SK-N-SH (cell line): ENCODE data around the gene IARS2. TPM values are rescaled to one million over a fixed set of nuclear protein-coding genes. Genes with fewer than 3 reads are reported as not detected.

Source experiments
- CTCF ChIA-PET: fragments of 300-600, 350-600 bp; formaldehyde crosslinking; extraction: SDS; loops from one replicate; lab custom pipeline; 2021; lab: Yijun Ruan, JAX
- POLR2A ChIA-PET: fragments of 350-600 bp; sonication (Branson Sonifier 250); formaldehyde crosslinking; extraction: SDS; loops from one replicate; lab custom pipeline; 2020; ENCODE audit warnings: antibody characterized with exemption, inconsistent platforms; lab: Yijun Ruan, JAX
- DNase-seq: peaks from one replicate; pipeline ENCODE4 v3.0.0; 2012
- H2AFZ ChIP-seq: fragments of 200-600 bp; sonication (generic); 2 replicates; pipeline ENCODE4 v1.8.1; 2016; ENCODE audit warnings: antibody characterized with exemption, mild to moderate bottlenecking, low read depth
- H3F3A ChIP-seq: fragments of 200-600 bp; sonication (generic); replicated peaks from 2 replicates; pipeline ENCODE3; 2016; ENCODE audit warnings: antibody characterized with exemption, mild to moderate bottlenecking; ENCODE audit not compliant: insufficient read depth
- H3K27ac ChIP-seq, 2 experiments: fragments of 200-500 bp in 1 of 2; fragments of 200-600 bp in 1 of 2; sonication (Bioruptor generic) in 1 of 2; sonication (generic), shearing (Covaris generic) in 1 of 2; 2 replicates each; pipeline versions ENCODE4 v1.5.1 to v1.6.1; 2014 to 2016; ENCODE audit warnings: low read depth in 2 of 2, inconsistent platforms in 1 of 2, low read length in 1 of 2, mild to moderate bottlenecking in 1 of 2, mixed read lengths in 1 of 2
- H3K27me3 ChIP-seq: fragments of 200-600 bp; sonication (generic), shearing (Covaris generic); 2 replicates; pipeline ENCODE4 v1.6.1; 2016; ENCODE audit warnings: mixed run types; ENCODE audit not compliant: insufficient read depth
- H3K36me3 ChIP-seq, 2 experiments: fragments of 200-500 bp in 1 of 2; fragments of 200-600 bp in 1 of 2; sonication (Bioruptor generic) in 1 of 2; sonication (generic) in 1 of 2; replicated peaks in 1 of 2; 2 replicates each; pipeline versions ENCODE3 to v1.5.1; 2014 to 2016; ENCODE audit warnings: low read length in 1 of 2, mild to moderate bottlenecking in 1 of 2; ENCODE audit not compliant: insufficient read depth in 2 of 2, control insufficient read depth in 1 of 2
- H3K4me1 ChIP-seq, 2 experiments: fragments of 200-500 bp in 1 of 2; fragments of 200-600 bp in 1 of 2; sonication (Bioruptor generic) in 1 of 2; sonication (generic), shearing (Covaris generic) in 1 of 2; 2 replicates each; pipeline versions ENCODE4 v1.5.1 to v1.6.1; 2014 to 2016; ENCODE audit warnings: low read depth in 1 of 2, low read length in 1 of 2, mixed run types in 1 of 2; ENCODE audit not compliant: insufficient read depth in 2 of 2, control insufficient read depth in 1 of 2
- H3K4me2 ChIP-seq: fragments of 200-600 bp; sonication (generic), shearing (Covaris generic); 2 replicates; pipeline ENCODE4 v1.6.1; 2017; ENCODE audit warnings: mixed run types
- H3K4me3 ChIP-seq, 2 experiments: fragments of 200-500 bp in 1 of 2; fragments of 200-600 bp in 1 of 2; sonication (Bioruptor generic) in 1 of 2; sonication (generic), shearing (Covaris generic) in 1 of 2; 2 replicates each; pipeline versions ENCODE4 v1.5.1 to v1.8.1; 2014 to 2016; ENCODE audit warnings: low read depth in 2 of 2, inconsistent platforms in 1 of 2, low read length in 1 of 2, mild to moderate bottlenecking in 1 of 2, mixed read lengths in 1 of 2, moderate library complexity in 1 of 2
- H3K79me2 ChIP-seq: fragments of 200-600 bp; sonication (generic); 2 replicates; pipeline ENCODE4 v1.8.1; 2017; ENCODE audit warnings: mild to moderate bottlenecking; ENCODE audit not compliant: insufficient read depth
- H3K9ac ChIP-seq: fragments of 200-600 bp; sonication (generic); 2 replicates; pipeline ENCODE4 v1.6.1; 2017; ENCODE audit warnings: mixed run types
- H3K9me2 ChIP-seq: fragments of 200-600 bp; sonication (generic); 2 replicates; pipeline ENCODE4 v1.6.1; 2017; ENCODE audit warnings: mixed run types
- H3K9me3 ChIP-seq: fragments of 200-600 bp; sonication (generic); 2 replicates; pipeline ENCODE4 v1.6.1; 2017; ENCODE audit warnings: mixed run types, mild to moderate bottlenecking, moderate library complexity
- H4K20me1 ChIP-seq: fragments of 200-600 bp; sonication (generic); 2 replicates; pipeline ENCODE4 v1.6.1; 2017; ENCODE audit warnings: mild to moderate bottlenecking, mixed run types; ENCODE audit not compliant: insufficient read depth
- EZH2phosphoT487 ChIP-seq: fragments of 200-600 bp; sonication (generic); IDR thresholded peaks from 2 replicates; pipeline ENCODE4 v1.6.1; 2017; ENCODE audit warnings: low read depth, mixed run types, mild to moderate bottlenecking, antibody characterized with exemption, moderate library complexity, borderline replicate concordance
- FOSL2 ChIP-seq: IDR thresholded peaks from 2 replicates; pipeline ENCODE4 v1.4.0; 2012; ENCODE audit warnings: low read depth, mild to moderate bottlenecking, moderate library complexity, borderline replicate concordance
- FOXJ3 ChIP-seq: sonication (generic); formaldehyde crosslinking; IDR thresholded peaks from 2 replicates; pipeline ENCODE4 v1.5.1; 2020; ENCODE audit warnings: mild to moderate bottlenecking, missing genetic modification reagents
- IRF3 ChIP-seq: fragments of 150-350 bp; IDR thresholded peaks from 2 replicates; pipeline ENCODE4 v1.6.1; 2016; ENCODE audit warnings: mild to moderate bottlenecking, low read depth, low read length
- MXI1 ChIP-seq: IDR thresholded peaks from 2 replicates; pipeline ENCODE4 v1.6.1; 2012; ENCODE audit warnings: mild to moderate bottlenecking, low read depth, low read length, improper control_type of control experiment
- NRF1 ChIP-seq: IDR thresholded peaks from 2 replicates; pipeline ENCODE4 v1.6.1; 2012; ENCODE audit warnings: low read depth, mild to moderate bottlenecking, low read length
- PBX3 ChIP-seq: IDR thresholded peaks from 2 replicates; pipeline ENCODE4; 2012
- POLR2AphosphoS5 ChIP-seq: IDR thresholded peaks from 2 replicates; pipeline ENCODE4 v1.6.1; 2012; ENCODE audit warnings: low read depth, low read length
- RAD21 ChIP-seq: IDR thresholded peaks from 2 replicates; pipeline ENCODE4 v1.6.1; 2012; ENCODE audit warnings: mild to moderate bottlenecking, low read length
- RCOR1 ChIP-seq: fragments of 150-350 bp; IDR thresholded peaks from 2 replicates; pipeline ENCODE4 v1.6.1; 2017; ENCODE audit warnings: antibody characterized with exemption, low read length
- REST ChIP-seq: IDR thresholded peaks from 2 replicates; pipeline ENCODE4 v1.6.1; 2012; ENCODE audit warnings: mild to moderate bottlenecking, low read depth, low read length, moderate library complexity
- RXRA ChIP-seq: IDR thresholded peaks from 2 replicates; pipeline ENCODE4 v1.4.0; 2012; ENCODE audit warnings: low read depth, mild to moderate bottlenecking, borderline replicate concordance
- SIN3A ChIP-seq: IDR thresholded peaks from 2 replicates; pipeline ENCODE4 v1.6.1; 2012; ENCODE audit warnings: low read depth, mild to moderate bottlenecking, low read length, moderate library complexity, borderline replicate concordance
- TCF12 ChIP-seq: IDR thresholded peaks from 2 replicates; pipeline ENCODE4 v1.4.0; 2012
- WGBS: methylation state at CpG from one replicate; pipeline ENCODE4 v1.1.6; 2017; ENCODE audit warnings: low lambda C conversion rate; 5-methylcytosine and 5-hydroxymethylcytosine counted together
- polyA plus RNA-seq, 3 experiments: library from polyadenylated mRNA; depleted of rRNA; stranded (reverse); fragments of >200 nt; gene quantifications; 2 replicates each; pipeline ENCODE4 v1.2.3, GENCODE V29; 2012
- TF ChIP-seq, protein P1 (sequence below): IDR thresholded peaks from 2 replicates; pipeline ENCODE4 v1.4.0; 2012; ENCODE audit warnings: low read depth
- TF ChIP-seq, protein P2 (sequence below): fragments of 150-350 bp; IDR thresholded peaks from 2 replicates; pipeline ENCODE4 v1.6.1; 2017; ENCODE audit warnings: antibody characterized with exemption, low read length, low read depth, borderline replicate concordance

Gene IARS2
- polyA plus RNA-seq, 1 of the 3 experiments (the other 2 are of a cell fraction) = 25.7 TPM

GRCh38 chr1:220077887-220078286 lies 16.0 kb upstream of the IARS2 start:
- Histone ChIP-seq H3K9ac (no peak overlapping the region), H3K4me1 (no peaks in the 10 kb centered on the region; a peak in 1 of 4 replicates), H3K9me2 (no peaks in the 10 kb centered on the region), H3K36me3 (peaks cover 6 to 8% of the 10 kb centered on the region in 2 experiments), H3F3A (peaks cover 21% of the 10 kb centered on the region), H3K79me2 (peaks cover 13% of the 10 kb centered on the region; the same call in 1 of the 2 replicates), H3K27ac (peak overlapping the region in 1 of 2 experiments; percentile 80; a peak in 2 of 4 replicates), H2AFZ (no peak overlapping the region), H4K20me1 (no peaks in the 10 kb centered on the region), H3K4me3 (no peak overlapping the region), H3K27me3 (no peaks in the 10 kb centered on the region), H3K9me3 (no peaks in the 10 kb centered on the region), H3K4me2 (no peak overlapping the region)
- ChIA-PET POLR2A (no interaction called here), CTCF (no interaction called here)
- DNase-seq = no peak
- no peak for TF ChIP-seq POLR2AphosphoS5
- TF ChIP-seq RAD21 = no peak
- no peak for TF ChIP-seq FOXJ3
- no peak for TF ChIP-seq NRF1
- TF ChIP-seq SIN3A = no peak
- no peak for TF ChIP-seq IRF3
- no peak for TF ChIP-seq TCF12
- no peak for TF ChIP-seq PBX3
- TF ChIP-seq, protein P1, sequence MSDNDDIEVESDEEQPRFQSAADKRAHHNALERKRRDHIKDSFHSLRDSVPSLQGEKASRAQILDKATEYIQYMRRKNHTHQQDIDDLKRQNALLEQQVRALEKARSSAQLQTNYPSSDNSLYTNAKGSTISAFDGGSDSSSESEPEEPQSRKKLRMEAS = no peak
- no peak for TF ChIP-seq MXI1
- TF ChIP-seq FOSL2 = no peak
- TF ChIP-seq RCOR1 = no peak
- TF ChIP-seq REST = no peak
- no peak for TF ChIP-seq EZH2phosphoT487
- TF ChIP-seq RXRA = no peak
- TF ChIP-seq, protein P2, sequence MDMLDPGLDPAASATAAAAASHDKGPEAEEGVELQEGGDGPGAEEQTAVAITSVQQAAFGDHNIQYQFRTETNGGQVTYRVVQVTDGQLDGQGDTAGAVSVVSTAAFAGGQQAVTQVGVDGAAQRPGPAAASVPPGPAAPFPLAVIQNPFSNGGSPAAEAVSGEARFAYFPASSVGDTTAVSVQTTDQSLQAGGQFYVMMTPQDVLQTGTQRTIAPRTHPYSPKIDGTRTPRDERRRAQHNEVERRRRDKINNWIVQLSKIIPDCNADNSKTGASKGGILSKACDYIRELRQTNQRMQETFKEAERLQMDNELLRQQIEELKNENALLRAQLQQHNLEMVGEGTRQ = no peak
- 100% methylated on average over 3 of the region's 3 CpGs for WGBS
